Caco-2 (cell line): Measurements from ENCODE around the gene YY1AP1. TPM values are rescaled to one million over a fixed set of nuclear protein-coding genes. Genes with fewer than 3 reads are reported as not detected.
"Not testable (repeated sequence)": the region's sequence is repeated elsewhere in the genome, so short reads cannot be mapped to it uniquely, and the experiment has no call there.

Source experiments
- BruUV-seq: library from RNA; stranded (reverse); fragments of 400-500 nt; replicated peaks from 2 replicates; lab custom pipeline; 2021; lab: Mats Ljungman, UMichigan
- CTCF ChIA-PET: fragments of 300-600 bp; sonication (Branson Sonifier 250); formaldehyde crosslinking; loops from one replicate; lab custom pipeline; 2022; ENCODE audit warnings: antibody characterized with exemption; lab: Charles Lee
- POLR2A ChIA-PET: fragments of 300-600 bp; sonication (Branson Sonifier 250); formaldehyde crosslinking; loops from one replicate; lab custom pipeline; 2022; ENCODE audit warnings: antibody characterized with exemption; lab: Charles Lee
- DNase-seq, 2 experiments: peaks; one replicate each; pipeline versions ENCODE4 v3.0.0 to v3.0.0-alpha.2; 2020 to 2022
- H3K27me3 ChIP-seq: replicated peaks from 2 replicates; pipeline ENCODE4 v1.6.0; 2011; ENCODE audit warnings: low read length; ENCODE audit not compliant: control insufficient read depth, insufficient read depth
- H3K36me3 ChIP-seq: 2 replicates; pipeline ENCODE4 v1.5.1; 2011; ENCODE audit warnings: low read length; ENCODE audit not compliant: control insufficient read depth, insufficient read depth
- H3K4me1 ChIP-seq: fragments of 250-450 bp; sonication (Bioruptor Pico); 2 replicates; pipeline ENCODE4 v1.5.1; 2020; ENCODE audit warnings: mild to moderate bottlenecking
- H3K4me3 ChIP-seq: 2 replicates; pipeline ENCODE4 v1.5.1; 2011; ENCODE audit warnings: low read depth, mild to moderate bottlenecking, control low read depth, low read length
- H3K9me3 ChIP-seq: fragments of 250-450 bp; sonication (Bioruptor Pico); 2 replicates; pipeline ENCODE4 v1.5.1; 2020; ENCODE audit warnings: mild to moderate bottlenecking, moderate library complexity
- H3K27ac Mint-ChIP-seq: one replicate; pipeline ENCODE4 v1.8.0; 2022; ENCODE audit warnings: mixed read lengths; ENCODE audit not compliant: unreplicated experiment
- H3K27me3 Mint-ChIP-seq: one replicate; pipeline ENCODE4 v1.8.0; 2022; ENCODE audit warnings: mixed read lengths; ENCODE audit not compliant: insufficient read depth, unreplicated experiment
- H3K36me3 Mint-ChIP-seq: one replicate; pipeline ENCODE4 v1.8.0; 2022; ENCODE audit warnings: mild to moderate bottlenecking, mixed read lengths; ENCODE audit not compliant: insufficient read depth, unreplicated experiment
- H3K4me1 Mint-ChIP-seq: one replicate; pipeline ENCODE4 v1.8.0; 2022; ENCODE audit warnings: low read depth, mixed read lengths; ENCODE audit not compliant: unreplicated experiment
- H3K4me3 Mint-ChIP-seq: one replicate; pipeline ENCODE4 v1.8.0; 2022; ENCODE audit warnings: mild to moderate bottlenecking, moderate library complexity, mixed read lengths; ENCODE audit not compliant: unreplicated experiment
- H3K9me3 Mint-ChIP-seq: one replicate; pipeline ENCODE4 v1.8.0; 2022; ENCODE audit warnings: mixed read lengths; ENCODE audit not compliant: unreplicated experiment
- CTCF ChIP-seq, 2 experiments: fragments of 200-600 bp in 1 of 2; IDR thresholded peaks; 1 replicate in 1 of 2; 2 replicates in 1 of 2; pipeline versions ENCODE4 v1.5.1 to v1.8.0; 2011 to 2022; ENCODE audit warnings: antibody characterized with exemption in 1 of 2, control low read depth in 1 of 2, inconsistent platforms in 1 of 2, low read depth in 1 of 2, low read length in 1 of 2, mild to moderate bottlenecking in 1 of 2, moderate library complexity in 1 of 2; ENCODE audit not compliant: insufficient read depth in 1 of 2, severe bottlenecking in 1 of 2, unreplicated experiment in 1 of 2
- intact Hi-C: fragments of 100-400 bp; cut with micrococcal nuclease; formaldehyde crosslinking; loops from one replicate; pipeline ENCODE4 v1.10.0; 2022; ENCODE audit not compliant: unreplicated experiment
- total RNA-seq: library from RNA; stranded (reverse); gene quantifications from 2 replicates; pipeline ENCODE4 v1.2.3, GENCODE V29; 2022

Gene YY1AP1
- total RNA-seq, 1 experiment from 2014 or later: 63.0 TPM

DNA sequence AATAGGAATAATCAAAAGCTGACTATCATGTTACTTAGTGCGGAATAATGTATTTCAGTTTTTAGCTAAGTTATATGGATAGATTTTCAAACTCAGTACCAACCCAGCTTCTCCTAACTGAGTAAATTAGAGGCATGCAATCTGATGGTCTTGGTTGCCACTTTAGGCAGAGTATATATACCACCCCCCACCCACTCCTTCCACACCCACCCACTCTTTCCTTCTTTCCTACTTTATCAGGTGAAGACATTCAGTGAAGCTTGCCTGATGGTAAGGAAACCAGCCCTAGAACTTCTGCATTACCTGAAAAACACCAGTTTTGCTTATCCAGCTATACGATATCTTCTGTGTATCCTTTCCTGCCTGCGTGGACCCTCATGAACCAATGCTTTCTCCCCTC, 36.6 kb upstream of the YY1AP1 start:
- TF ChIP-seq CTCF (IDR thresholded peaks at IDR 0.05; ENCODE audit: insufficient read depth in 1 of 2, low read depth in 1 of 2, low read length in 1 of 2, severe bottlenecking in 1 of 2, unreplicated experiment in 1 of 2): no peak
- intact Hi-C loops: loop anchor here (5.0 kb wide), 1 partner anchor 38 kb away; the partner anchor contains the start of genes DAP3 and YY1AP1
- POLR2A ChIA-PET: no interaction called here

DNA sequence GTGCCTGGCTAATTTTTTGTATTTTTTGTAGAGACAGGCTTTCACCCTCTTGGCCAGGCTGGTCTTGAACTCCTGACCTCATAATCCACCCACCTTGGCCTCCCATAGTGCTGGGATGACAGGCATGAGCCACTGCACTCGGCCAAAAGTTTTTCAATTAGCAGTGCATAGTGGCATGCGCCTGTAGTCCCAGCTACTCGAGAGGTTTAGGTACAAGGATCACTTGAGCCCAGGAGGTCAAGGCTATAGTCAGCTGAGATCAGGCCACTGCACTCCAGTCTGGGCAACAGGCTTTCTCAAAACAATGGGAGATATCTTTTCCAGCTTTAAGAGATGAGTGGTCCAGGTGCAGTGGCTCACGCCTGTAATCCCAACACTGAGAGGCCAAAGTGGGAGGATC, 31.1 kb upstream of the YY1AP1 start:
- intact Hi-C loops: no loop called here
- no peak for DNase-seq
- H3K9me3 Mint-ChIP-seq: no peaks in the 10 kb centered on the region

More for the DNA sequence above, 36.6 kb upstream of the YY1AP1 start:
- H3K27ac Mint-ChIP-seq: no peak overlapping the region
- CTCF ChIA-PET: no interaction called here
- Histone ChIP-seq H3K36me3 (no peaks in the 10 kb centered on the region), H3K4me1 (0 out of 2 replicates have a peak, but pooled peaks cover 4% of the 10 kb centered on the region), H3K4me3 (no peak overlapping the region), H3K9me3 (no peaks in the 10 kb centered on the region), H3K27me3 (no peaks in the 10 kb centered on the region)
- no peaks in the 10 kb centered on the region for H3K27me3 Mint-ChIP-seq
- no peaks in the 10 kb centered on the region for H3K4me1 Mint-ChIP-seq
- BruUV-seq: no TSS peak
- DNase-seq: no peak
- H3K4me3 Mint-ChIP-seq: no peak overlapping the region
- no peaks in the 10 kb centered on the region for H3K9me3 Mint-ChIP-seq
- peaks cover 58% of the 10 kb centered on the region for H3K36me3 Mint-ChIP-seq

GRCh38 chr1:155718524-155719115, 30.0 kb upstream of the YY1AP1 start:
- H3K36me3 ChIP-seq, H3K4me1 ChIP-seq, H3K4me1 Mint-ChIP-seq, H3K4me3 ChIP-seq, H3K9me3 Mint-ChIP-seq, H3K27ac Mint-ChIP-seq, intact Hi-C loops, H3K4me3 Mint-ChIP-seq, DNase-seq, POLR2A ChIA-PET, BruUV-seq, H3K27me3 Mint-ChIP-seq, H3K27me3 ChIP-seq, CTCF ChIA-PET, H3K9me3 ChIP-seq: not testable (repeated sequence)
- H3K36me3 Mint-ChIP-seq: peaks cover 72% of the 10 kb centered on the region

More for the DNA sequence above, 31.1 kb upstream of the YY1AP1 start:
- POLR2A ChIA-PET: no interaction called here
- TF ChIP-seq CTCF (IDR thresholded peaks at IDR 0.05; ENCODE audit: insufficient read depth in 1 of 2, low read depth in 1 of 2, low read length in 1 of 2, severe bottlenecking in 1 of 2, unreplicated experiment in 1 of 2): no peak
- no peaks in the 10 kb centered on the region for H3K27me3 ChIP-seq
- H3K4me3 Mint-ChIP-seq: no peak overlapping the region
- H3K27me3 Mint-ChIP-seq: no peaks in the 10 kb centered on the region
- CTCF ChIA-PET: interaction anchor here (0.9 kb wide), 1 partner anchor 9 kb away, joined by 7 read pairs; no protein-coding TSS in a partner anchor
- H3K4me1 ChIP-seq: no peaks in the 10 kb centered on the region
- H3K27ac Mint-ChIP-seq: no peak overlapping the region
- H3K4me3 ChIP-seq: no peak overlapping the region
- H3K9me3 ChIP-seq: no peaks in the 10 kb centered on the region
- H3K36me3 ChIP-seq: no peaks in the 10 kb centered on the region
- H3K4me1 Mint-ChIP-seq: no peaks in the 10 kb centered on the region
- H3K36me3 Mint-ChIP-seq: peaks cover 70% of the 10 kb centered on the region
- no TSS peak for BruUV-seq
